HG03460 (cell line): ENCODE data around the gene WDR54.
"Not testable (repeated sequence)": the region's sequence is repeated elsewhere in the genome, so short reads cannot be mapped to it uniquely, and the experiment has no call there.

ENCODE experiments used
- ATAC-seq: cut with Tn5 transposase; IDR thresholded peaks from one replicate; pipeline ENCODE4 v1.9.1; 2021; ENCODE audit not compliant: unreplicated experiment

The WDR54 gene

GRCh38 chr2:74401891-74402290 is 19.6 kb upstream of the WDR54 start:
- no peak for ATAC-seq

GRCh38 chr2:74406035-74406434 is 15.5 kb upstream of the WDR54 start:
- ATAC-seq, result no peak

- no peak for ATAC-seq
Measured at GRCh38 chr2:74407682-74408081, 13.8 kb upstream of the WDR54 start.

GRCh38 chr2:74413001-74413698 is 8.4 kb upstream of the WDR54 start:
- ATAC-seq, result no peak

GRCh38 chr2:74414441-74414840 is 7.1 kb upstream of the WDR54 start:
- ATAC-seq, result no peak

- peak; percentile 44 for ATAC-seq
Measured at GRCh38 chr2:74414881-74415761, 6.4 kb upstream of the WDR54 start.

- no peak for ATAC-seq
Measured at GRCh38 chr2:74415762-74416395, 5.7 kb upstream of the WDR54 start.

- ATAC-seq, result no peak
Measured at GRCh38 chr2:74416778-74417177, 4.8 kb upstream of the WDR54 start.

GRCh38 chr2:74417197-74417596 is 4.3 kb upstream of the WDR54 start:
- ATAC-seq, result no peak

- no peak for ATAC-seq
Measured at GRCh38 chr2:74417763-74418162, 3.8 kb upstream of the WDR54 start.

GRCh38 chr2:74418312-74418711 is 3.2 kb upstream of the WDR54 start:
- ATAC-seq, result no peak

GRCh38 chr2:74419345-74419744 is 2.2 kb upstream of the WDR54 start:
- no peak for ATAC-seq

GRCh38 chr2:74420006-74420405 is 1.5 kb upstream of the WDR54 start:
- ATAC-seq, result no peak

GRCh38 chr2:74420443-74421103 is 957 bp upstream of the WDR54 start:
- ATAC-seq, result not testable (repeated sequence)

GRCh38 chr2:74423231-74424095 is 1.9 kb downstream of the WDR54 start:
- no peak for ATAC-seq

- ATAC-seq, result no peak
Measured at GRCh38 chr2:74424139-74424992, 2.8 kb downstream of the WDR54 start.

- no peak for ATAC-seq
Measured at GRCh38 chr2:74424995-74425406, 3.5 kb downstream of the WDR54 start.

GRCh38 chr2:74425523-74425922 is 4.0 kb downstream of the WDR54 start:
- no peak for ATAC-seq

GRCh38 chr2:74426181-74426758 is 4.7 kb downstream of the WDR54 start:
- no peak for ATAC-seq
